ENCODE data around the gene RAB3D.
"Not testable (repeated sequence)": the region's sequence is repeated elsewhere in the genome, so short reads cannot be mapped to it uniquely, and the experiment has no call there.

RAB3D gene

DNA sequence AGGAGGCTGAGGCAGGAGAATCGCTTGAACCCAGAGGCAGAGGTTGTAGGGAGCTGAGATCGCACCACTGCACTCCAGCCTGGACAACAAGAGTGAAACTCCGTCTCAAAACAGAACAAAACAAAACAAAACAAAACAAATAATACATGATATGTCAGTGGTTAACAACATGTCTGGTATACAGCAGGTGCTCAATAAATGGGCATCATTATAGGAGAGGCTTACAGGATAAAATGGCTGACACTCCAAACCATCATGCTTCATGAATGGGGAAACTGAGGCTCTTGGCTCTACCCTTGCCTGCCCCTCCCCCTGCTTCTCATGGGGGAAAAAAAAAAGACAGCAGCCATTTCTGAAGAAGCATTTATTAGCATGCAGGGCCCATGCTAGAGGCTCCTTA, 3.0 kb upstream of the RAB3D start:
- DNase-seq = no peak

DNA sequence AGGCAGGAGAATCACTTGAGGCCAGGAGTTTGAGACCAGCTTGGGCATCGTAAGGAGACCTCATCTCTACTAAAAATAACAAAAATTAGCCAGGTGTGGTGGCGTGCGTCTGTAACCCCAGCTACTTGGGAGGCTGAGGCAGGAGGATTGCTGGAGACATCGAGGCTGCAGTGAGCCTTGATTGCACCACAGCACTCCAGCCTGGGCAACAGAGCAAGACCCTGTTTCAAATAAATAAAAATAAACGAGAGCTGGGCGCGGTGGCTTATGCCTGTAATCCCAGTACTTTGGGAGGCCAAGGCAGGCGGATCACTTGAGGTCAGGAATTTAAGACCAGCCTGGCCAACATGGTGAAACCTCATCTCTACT, 626 bp upstream of the RAB3D start:
- not testable (repeated sequence) for DNase-seq

DNA sequence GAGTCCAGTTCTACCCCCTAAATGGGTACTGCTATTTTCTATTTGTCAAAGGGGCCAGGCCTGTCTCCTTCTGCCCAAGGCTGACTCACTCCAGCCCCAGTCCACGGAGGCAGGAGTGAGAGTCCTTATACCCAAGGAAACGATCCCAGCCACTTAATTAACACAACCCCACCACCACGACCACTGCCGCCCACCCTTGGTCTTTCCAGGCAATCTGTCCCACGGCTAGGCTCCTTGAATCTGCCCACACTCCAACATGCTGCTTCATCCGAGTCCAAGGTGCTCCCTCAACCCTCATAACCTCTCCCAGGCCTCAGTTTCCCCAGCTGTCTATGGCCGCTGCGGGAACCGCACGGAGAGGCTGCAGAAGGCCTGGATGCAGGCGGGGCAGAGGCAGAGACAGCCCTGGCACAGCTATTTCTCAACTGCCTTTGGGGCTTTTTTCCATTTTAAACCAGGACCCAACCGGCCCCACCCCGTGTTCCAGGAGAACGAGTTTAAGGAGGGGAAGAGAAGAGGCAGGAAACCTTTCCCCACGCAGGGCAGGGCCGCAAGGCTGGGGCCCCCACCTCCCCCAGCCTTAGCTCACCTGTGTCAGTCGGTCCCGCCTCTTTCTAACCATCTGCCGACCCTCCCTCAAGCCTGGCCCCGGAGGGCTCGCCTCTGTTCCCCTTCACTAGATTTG, 746 bp downstream of the RAB3D start:
- DNase-seq = peak in 1 of 56 donors; percentile 28

DNA sequence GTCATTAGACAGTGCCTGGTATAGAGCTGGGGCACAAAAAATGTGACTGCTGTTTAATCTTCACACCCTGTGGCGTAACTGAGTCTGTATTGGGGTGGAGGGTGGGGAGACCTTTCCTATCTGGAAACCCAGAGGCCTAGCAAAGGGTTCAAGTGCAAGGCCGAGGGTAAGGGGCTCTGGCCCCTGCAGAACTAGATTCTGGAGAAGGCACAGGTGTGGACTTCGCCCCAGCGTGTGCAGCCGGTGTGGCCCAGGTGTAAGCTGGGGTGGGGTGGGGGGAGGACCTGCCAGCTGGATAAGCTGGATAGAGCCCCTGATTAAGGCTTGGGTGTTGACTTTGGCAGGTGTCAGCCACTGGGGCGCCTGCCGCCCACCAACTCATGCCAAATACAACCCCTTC, 1.3 kb downstream of the RAB3D start:
- DNase-seq = no peak

DNA sequence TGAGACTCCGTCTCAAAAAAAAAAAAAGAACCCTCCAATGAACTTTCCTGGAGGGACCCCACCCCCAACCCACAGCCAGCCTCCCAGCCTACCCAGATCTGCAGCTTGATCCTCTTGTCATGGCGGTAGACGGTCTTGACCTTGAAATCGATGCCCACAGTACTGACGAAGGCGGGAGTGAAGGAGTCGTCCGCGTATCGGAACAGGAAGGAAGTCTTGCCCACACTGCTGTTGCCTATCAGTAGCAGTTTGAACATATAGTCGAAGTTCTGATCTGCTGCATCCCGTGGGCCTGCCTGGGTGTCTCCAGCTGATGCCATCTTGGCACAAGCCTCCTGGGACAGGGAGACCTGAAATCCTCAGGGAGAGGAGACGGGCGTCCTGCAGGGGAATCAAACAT, 2.4 kb downstream of the RAB3D start:
- DNase-seq = no peak

DNA sequence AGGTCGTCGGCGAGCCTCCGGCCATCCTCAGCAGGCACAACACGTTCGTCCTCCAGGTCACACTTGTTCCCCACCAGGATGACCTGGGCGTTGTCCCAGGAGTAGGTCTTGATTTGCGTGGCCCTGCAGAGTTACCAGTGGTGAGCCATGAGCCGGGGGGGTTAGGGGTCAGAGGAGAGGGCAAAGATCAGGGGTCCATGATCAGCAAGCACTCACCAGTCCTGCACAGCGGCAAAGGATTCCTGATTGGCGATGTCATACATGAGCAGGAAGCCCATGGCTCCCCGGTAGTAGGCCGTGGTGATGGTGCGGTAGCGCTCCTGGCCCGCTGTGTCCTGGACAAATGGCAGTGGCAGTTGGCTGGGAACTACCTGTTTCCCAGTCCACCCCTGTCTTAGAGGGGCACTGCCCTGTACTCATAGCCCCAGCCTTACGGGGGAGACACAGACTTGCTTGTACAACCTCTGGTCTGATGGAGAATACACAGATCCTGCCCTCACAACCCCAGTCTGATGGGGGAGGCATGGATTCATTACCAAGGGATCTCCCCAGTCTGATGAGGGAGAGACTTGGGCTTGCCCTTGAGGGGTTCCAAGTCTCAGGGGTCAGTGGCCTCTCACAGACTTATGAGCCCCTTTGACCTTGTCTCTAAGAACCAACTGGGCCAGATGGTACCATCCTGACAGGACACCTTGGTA, 3.9 kb downstream of the RAB3D start:
- DNase-seq = no peak

DNA sequence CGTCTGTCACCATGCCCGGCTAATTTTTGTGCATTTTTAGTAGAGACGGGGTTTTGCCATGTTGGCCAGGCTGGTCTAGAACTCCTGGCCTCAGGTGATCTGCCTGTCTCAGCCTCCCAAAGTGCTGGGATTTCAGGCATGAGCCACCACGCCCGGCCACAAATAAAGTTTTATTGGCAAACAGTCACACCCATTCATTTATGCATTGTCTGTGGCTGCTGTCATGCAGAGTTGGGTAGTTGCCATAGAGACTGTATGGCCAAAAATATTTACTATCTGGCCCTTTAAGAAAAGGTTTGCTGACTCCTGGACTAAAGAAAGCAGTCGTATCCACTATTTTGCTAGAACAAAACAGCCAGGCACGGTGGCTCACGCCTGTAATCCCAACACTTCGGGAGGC, 5.6 kb downstream of the RAB3D start:
- DNase-seq = not testable (repeated sequence)

DNA sequence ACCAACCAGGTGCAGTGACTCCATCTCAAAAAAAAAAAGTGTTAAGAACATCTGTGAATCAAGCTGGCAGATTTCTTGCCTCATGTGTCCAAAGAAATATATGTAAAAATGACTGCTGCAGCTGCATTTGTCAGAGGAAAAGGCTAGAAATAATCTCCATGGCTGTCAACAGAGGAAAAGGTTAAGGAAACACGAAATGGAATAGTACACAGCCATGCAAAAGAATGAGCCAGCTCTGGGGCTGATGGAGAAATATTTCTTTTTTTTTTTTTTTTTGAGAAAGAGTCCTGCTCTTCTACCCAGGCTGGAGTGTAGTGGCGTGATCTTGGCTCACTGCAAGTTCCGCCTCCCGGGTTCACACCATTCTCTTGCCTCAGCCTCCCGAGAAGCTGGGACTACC, 6.6 kb downstream of the RAB3D start:
- DNase-seq = no peak

DNA sequence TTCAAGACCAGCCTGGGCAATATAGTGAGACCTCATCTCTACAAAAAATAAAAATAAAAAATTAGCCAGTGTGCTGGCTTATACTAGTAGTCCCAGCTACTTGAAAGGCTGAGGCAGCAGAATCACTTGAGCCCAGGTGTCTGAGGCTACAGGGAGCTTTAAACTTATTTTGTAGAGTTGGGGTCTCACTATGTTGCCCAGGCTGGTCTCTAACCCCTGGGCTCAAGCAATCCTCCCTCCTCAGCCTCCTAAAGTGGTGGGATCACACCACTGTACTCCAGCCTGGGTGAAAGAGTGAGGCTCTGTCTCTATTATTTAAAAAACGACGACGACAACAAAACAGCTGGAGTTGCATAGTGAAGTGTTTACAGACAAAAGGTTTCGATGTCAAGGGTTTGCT, 8.0 kb downstream of the RAB3D start:
- no peak for DNase-seq

DNA sequence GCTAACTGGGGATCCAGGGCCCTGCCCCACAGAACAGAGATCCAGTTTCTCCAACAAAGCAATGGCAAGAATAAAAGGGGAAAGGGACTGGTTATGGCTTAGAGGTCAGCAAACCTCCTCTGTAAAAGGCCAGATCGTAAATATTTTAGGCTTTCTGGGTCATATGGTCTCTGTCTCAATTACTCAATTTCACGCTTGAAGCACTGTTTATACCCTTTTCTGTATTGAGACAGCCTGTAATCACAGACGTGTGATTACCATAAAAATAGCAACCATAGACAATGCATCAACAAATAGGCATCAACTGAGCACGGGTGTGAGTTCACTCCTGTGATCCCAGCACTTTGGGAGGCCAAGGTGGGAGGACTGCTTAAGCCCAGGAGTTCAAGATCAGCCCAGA, 9.3 kb downstream of the RAB3D start:
- DNase-seq = no peak

DNA sequence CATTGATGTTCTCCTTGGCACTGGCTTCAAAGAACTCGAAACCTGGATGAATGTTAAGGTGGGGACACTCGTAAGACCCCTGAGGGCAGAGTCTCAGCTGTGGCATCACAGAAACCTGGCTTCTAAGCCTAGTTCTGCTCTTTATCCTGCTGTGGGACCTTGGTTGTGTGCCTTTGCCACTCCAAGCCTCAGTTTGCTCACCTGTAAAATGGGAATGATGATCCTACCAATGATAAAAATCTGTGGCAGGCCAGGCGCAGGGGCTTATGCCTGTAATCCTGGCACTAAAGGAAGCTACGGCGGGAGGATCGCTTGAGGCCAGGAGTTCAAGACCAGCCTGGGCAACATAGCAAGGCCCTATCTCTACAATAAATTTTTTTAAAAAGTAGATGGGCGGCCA, 13.9 kb downstream of the RAB3D start:
- DNase-seq = no peak

DNA sequence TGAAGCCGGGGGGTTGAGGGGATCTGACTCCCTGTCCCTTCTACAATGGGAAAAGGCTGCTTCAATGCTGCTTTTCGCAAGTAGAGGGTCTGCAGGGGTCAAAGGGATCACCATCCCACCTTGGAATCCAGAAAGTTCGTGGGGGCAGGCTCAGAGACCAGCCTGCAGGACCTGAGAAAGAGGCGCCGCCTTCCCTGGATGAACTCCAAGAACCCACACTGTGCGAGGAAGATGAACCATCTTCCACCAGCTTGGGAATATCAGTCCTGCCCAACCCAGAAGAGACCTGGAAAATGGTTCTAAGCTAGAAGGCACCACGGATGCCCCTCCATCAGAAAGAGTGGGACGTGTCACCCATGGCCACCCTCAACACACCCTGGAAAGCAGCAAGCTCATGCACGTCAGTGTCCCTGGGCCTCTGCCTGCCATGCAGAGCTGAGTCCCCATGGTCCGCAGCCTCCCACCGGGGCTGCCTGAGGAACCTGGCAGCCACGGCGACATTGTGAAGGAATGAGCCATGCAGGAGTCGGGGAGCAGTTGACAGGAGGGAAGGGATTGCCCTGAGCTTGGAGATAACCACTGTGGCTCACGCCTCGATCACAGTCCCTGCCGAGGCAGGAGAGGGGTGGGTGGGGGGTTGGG, 14.6 kb downstream of the RAB3D start:
- DNase-seq = peak in 1 of 56 donors; percentile 15

DNA sequence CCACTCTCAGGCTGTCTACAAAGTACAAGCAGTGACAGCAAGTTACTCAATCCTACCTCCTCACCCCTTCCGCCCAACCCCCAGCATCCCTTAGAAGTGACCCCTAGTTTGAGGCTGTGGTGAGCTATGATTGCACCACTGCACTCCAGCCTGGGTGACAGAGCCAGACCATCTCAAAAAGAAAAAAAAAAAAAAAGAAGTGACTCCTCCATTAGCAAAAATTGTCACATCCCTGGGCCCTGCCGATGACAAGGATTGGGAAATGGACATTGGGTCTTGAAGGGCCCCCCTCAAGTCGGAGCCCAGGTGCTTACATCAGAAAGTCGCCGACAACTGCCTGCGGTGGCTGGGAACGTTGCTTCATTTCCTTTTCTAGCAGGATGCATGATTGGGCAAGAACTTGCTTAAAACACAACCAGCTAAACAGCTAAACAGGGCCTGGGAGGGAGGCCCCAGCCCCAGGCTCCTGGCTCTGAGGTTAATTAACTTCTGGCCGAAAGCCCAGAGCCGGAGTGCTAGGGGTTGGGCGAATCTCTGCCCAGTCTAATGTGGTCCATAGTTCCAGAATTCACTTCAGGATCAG, 15.3 kb downstream of the RAB3D start:
- DNase-seq = peak in 49 of 56 donors; percentile 5 to 69 (median 42)

DNA sequence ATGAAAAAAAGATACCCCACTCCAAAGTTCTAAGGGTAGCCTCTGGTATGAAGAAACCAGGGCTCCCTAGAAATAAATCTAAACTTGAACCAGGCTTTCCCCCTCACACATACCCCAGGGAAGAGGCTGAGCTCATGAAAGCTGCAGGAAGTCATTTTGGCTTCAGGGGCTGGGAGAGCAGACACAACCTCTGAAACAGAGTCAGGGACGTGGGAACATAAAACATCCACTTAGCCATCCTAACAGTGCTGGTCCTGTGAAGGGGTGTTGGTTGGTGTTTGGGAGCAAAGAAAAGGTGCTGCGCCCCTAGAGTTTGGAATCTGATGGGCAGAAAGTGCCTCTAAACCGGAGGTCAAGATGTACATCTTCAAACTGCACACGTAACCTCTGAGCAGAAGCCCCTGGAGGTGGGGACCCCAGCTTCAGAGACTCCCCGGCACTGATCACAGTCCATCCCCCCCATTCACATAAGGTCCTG, 15.8 kb downstream of the RAB3D start:
- DNase-seq = no peak

DNA sequence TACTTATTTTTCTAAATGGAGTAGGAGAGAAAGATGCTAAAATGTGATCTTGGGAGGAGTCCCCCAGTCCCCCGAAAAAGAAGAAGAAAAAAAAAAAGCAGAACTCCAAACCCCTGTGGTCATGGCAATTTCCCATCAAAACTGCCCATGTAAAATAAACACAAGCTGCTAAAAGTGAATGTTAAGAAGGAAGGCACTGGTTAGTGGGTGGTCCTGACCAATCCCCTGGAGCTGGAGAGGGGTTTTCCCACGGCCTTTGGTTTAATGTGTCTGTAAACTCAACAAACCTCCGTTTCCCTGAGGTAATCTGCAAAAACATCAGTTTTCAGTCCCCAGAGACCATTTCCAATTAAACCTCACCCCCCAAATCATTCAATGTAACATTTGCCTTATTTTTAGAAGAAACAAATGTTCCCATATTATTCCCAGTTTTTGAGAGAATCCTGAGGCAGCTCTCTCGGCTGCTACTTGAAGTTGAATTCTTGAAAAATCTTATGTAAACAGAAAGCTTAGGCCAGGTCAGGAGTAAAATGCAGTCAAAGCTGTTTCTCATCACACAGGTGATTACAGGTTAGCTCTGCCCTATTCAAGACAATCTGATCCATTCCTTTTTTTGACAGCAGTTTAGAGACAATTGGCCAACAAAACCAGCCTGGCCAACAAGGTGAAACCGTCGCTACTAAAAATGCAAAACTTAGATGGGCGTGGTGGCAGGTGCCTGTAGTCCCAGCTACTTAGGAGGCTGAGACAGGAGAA, 17.0 kb downstream of the RAB3D start:
- no peak for DNase-seq

DNA sequence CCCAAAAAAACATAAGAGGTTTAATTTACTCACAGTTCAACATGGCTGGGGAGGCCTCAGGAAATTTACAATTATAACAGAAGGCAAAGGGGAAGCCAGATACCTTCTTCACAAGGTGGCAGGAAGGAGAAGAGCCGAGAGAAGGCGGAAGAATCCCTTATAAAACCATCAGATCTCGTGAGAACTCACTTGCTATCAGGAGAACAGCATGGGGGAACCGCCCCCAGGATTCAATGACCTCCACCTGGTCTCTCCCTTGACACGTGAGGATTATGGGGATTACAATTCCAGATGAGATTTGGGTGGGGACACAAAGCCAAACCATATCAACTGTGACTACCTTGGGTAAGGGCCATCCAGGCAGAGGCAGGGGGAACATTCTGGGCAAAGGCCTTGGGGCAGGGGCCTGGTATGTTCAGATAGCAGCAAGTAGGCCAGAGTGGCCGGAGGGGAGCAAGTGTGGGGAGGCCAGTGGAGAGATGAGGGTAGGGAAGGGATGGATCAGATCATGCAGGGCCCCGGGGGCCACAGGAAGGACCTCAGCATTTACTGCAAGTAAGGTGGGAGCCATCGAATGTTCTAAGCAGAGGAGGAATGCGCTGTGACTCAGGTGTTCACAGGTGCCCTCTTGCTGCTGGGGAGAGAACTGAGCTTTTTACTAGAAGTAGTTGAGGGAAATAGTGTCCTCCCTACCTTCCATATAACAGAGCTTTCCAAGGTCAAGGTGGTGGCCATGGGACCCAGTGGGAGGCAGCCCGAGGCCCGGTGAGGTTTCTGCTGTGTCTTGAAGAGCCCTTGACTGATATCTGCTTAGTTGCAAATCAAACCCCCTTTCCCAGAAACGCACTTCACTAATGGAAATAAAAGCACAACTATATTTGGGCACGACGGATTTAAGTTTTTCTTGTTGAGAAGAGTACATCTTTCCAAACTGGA, 18.0 kb downstream of the RAB3D start:
- no peak for DNase-seq

DNA sequence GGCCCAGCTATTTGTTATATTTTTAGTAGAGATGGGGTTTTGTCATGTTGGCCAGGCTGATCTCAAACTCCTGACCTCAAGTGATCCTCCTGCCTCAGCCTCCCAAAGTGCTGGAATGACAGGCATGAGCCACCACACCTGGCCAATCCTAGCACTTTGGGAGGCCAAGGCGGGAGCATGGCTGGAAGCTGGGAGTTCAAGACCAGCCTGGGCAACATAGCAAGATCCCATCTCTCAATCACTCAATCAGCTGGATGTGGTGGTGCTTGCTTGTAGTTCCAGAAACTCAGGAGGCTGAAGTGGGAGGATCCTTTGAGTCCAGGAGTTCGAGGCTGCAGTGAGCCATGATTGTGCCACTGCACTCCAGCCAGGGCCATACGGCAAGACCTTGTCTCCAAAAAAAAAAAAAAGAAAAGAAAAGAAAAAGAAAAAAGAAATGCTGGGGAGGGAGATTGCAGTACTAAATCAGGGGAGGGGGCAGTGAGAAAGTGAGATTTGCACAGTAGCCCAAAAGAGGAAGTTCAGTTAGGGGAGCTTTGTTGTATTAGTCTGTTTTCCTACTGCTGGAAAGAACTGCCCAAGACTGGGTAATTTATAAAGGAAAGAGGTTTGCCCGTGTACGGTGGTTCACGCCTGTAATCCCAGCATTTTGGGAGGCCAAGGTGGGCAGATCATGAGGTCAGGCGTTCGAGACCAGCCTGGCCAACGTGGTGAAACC, 19.0 kb downstream of the RAB3D start:
- not testable (repeated sequence) for DNase-seq

DNA sequence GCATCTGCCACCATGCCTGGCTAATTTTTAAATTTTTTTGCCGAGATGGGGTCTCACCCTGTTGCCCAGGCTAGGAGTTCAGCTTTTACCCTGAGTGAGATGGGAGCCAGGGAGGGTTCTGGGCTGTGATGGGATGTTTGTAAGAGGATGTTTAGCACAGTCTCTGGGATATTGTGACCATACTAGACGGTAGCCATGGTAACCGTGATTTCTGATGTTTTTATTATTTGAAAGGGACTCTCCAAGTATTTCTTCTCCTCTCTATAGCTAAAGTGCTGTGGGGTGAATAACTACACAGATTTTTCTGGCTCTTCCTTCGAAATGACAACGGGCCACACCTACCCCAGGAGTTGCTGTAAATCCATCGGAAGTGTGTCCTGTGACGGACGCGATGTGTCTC, 33.1 kb downstream of the RAB3D start:
- DNase-seq = no peak

DNA sequence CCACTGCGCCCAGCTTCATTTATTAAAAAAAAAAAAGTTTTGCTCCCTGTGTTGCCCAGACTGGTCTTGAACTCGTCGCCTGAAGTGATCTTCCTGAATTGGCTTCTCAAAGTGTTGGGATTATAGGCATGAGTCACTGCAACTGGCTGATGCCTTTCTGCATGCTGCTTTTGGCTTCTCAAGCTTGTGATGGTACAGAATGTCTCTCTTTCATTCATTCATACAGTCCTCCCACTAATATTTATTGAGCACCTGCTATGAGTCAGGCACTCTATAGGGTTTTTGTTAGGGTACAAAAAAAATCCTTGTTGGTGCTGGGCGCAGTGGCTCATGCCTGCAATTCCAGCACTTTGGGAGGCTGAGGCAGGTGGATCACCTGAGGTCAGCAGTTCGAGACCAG, 34.5 kb downstream of the RAB3D start:
- no peak for DNase-seq

DNA sequence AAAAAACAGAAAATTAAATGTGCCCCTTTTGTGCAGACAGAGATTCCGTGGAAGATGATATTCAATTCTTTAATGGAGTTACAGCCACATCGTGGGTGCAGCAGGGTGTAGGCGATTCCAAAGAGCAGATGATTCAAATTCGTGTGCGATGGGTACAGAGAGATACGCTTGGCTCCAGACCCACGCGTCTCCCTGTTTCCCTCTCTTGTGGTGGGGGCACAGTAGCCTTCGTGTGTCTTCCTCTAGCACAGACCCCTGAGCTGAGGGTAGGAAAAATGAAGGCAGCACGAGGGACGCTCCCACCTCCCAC, 38.7 kb downstream of the RAB3D start:
- peak in 11 of 56 donors; percentile 3 to 68 (median 20) for DNase-seq

Data from amygdala (tissue), 56 donors.